ENCODE results near the gene AP1B1. TPM values are rescaled to one million over a fixed set of nuclear protein-coding genes. Genes with fewer than 3 reads are reported as not detected.

Gene AP1B1
- total and polyA plus RNA-seq, 2 of the 13 experiments (the other 11 are each of a cell fraction or from before 2014, with no cell fraction given), result 26.6 to 29.7 TPM

- TF ChIP-seq, protein P1, sequence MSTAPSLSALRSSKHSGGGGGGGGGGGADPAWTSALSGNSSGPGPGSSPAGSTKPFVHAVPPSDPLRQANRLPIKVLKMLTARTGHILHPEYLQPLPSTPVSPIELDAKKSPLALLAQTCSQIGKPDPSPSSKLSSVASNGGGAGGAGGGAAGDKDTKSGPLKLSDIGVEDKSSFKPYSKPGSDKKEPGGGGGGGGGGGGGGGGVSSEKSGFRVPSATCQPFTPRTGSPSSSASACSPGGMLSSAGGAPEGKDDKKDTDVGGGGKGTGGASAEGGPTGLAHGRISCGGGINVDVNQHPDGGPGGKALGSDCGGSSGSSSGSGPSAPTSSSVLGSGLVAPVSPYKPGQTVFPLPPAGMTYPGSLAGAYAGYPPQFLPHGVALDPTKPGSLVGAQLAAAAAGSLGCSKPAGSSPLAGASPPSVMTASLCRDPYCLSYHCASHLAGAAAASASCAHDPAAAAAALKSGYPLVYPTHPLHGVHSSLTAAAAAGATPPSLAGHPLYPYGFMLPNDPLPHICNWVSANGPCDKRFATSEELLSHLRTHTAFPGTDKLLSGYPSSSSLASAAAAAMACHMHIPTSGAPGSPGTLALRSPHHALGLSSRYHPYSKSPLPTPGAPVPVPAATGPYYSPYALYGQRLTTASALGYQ (CRISPR knock-in tag; IDR thresholded peaks at IDR 0.05), result no peak
- TF ChIP-seq POLR2G (IDR thresholded peaks at IDR 0.05; ENCODE audit: low read depth, low read length), result no peak
Measured at GRCh38 chr22:29319072-29319471, 69.3 kb downstream of the AP1B1 start (continued).

DNA sequence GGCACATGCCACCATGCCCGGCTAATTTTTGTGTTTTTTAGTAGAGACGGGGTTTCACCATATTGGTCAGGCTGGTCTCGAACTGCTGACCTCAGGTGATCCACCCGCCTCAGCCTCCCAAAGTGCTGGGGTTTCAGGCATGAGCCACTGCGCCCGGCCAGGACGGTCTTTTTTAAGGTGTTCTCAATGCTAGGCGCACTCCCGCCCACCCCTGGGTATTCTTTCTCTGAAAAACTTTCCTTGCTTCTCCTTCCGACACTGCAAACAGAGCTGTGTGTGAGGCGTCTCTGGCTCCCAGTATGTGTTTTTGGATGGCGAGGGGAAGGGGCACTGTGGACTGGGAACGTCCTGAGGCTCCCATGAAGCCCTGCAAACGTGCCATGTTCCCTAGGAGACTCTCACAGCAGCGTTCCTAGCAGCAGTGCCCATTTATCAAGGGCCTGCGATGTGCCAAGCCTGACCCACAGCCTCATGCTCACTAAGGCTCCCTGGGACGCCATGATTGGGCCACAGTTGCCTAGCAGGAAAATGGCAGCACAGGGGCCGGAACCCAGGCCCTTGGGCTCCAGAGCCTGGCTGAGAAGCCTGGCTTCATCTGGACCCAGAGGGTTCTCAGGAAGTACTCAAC lies 70.4 kb downstream of the AP1B1 start:
- H3K4me1 ChIP-seq (ENCODE audit: insufficient read depth, low read length), result peaks cover 19% of the 10 kb centered on the region
- intact Hi-C loops (cut with micrococcal nuclease; ENCODE audit: unreplicated experiment), result no loop called here
- peaks cover 7 to 41% of the 10 kb centered on the region in 2 experiments for H3K27me3 ChIP-seq (ENCODE audit: control insufficient read depth in 1 of 2, insufficient read depth in 2 of 2, low read length in 2 of 2)
- no peak overlapping the region for H3K9ac ChIP-seq (ENCODE audit: insufficient read depth, low read depth, low read length)
- no peak overlapping the region for H2AFZ ChIP-seq (ENCODE audit: low read length)
- TF ChIP-seq ZNF101 (CRISPR knock-in tag; IDR thresholded peaks at IDR 0.05; ENCODE audit: borderline replicate concordance, low read depth) (no peak), ZNF619 (CRISPR knock-in tag; IDR thresholded peaks at IDR 0.05) (no peak), ZNF124 (CRISPR knock-in tag; IDR thresholded peaks at IDR 0.05) (no peak), PATZ1 (CRISPR knock-in tag; IDR thresholded peaks at IDR 0.05) (no peak), ZNF7 (CRISPR knock-in tag; IDR thresholded peaks at IDR 0.05) (no peak), HOXA3 (CRISPR knock-in tag; IDR thresholded peaks at IDR 0.05) (no peak), SOX13 (IDR thresholded peaks at IDR 0.05) (no peak), SOX13 (CRISPR knock-in tag; conservative IDR thresholded peaks at IDR 0.05 in 1 of 2, IDR thresholded peaks at IDR 0.05 in 1 of 2) (no peak), ZFP62 (CRISPR knock-in tag; IDR thresholded peaks at IDR 0.05) (no peak)
- TF ChIP-seq, protein P2, sequence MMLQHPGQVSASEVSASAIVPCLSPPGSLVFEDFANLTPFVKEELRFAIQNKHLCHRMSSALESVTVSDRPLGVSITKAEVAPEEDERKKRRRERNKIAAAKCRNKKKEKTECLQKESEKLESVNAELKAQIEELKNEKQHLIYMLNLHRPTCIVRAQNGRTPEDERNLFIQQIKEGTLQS (CRISPR knock-in tag; IDR thresholded peaks at IDR 0.05), result no peak
- 58% methylated on average over 12 of the region's 18 CpGs for WGBS (ENCODE audit: low lambda C conversion rate)
- H3K4me2 ChIP-seq (ENCODE audit: low read depth, low read length), result no peak overlapping the region
- ATAC-seq (no peak), DNase-seq (ENCODE audit: low spot score) (no peak), FAIRE-seq (no peak)
- BruUV-seq (replicated peaks), result no TSS peak
- in situ Hi-C loops (cut with HindIII; ENCODE audit: extremely low pct_ligation_motif_present, low pct_unique_long_range_greater_than_20kb), result no loop called here
- no peaks in the 10 kb centered on the region for H3K79me2 ChIP-seq (ENCODE audit: insufficient read depth, low read length)
- H3K4me3 ChIP-seq (replicated peaks in 1 of 3; ENCODE audit: insufficient read depth in 1 of 3, low read depth in 2 of 3, low read length in 3 of 3), result no peak overlapping the region
- ChIA-PET CTCF (ENCODE audit: low intra/inter-chr PET ratio, low total read pairs) (no interaction called here), POLR2A (no interaction called here)
- H4K20me1 ChIP-seq (ENCODE audit: insufficient read depth, low read length), result no peaks in the 10 kb centered on the region; the same call in 1 of the 2 replicates
- H3K36me3 ChIP-seq (replicated peaks in 1 of 2; ENCODE audit: control insufficient read depth in 1 of 2, insufficient read depth in 2 of 2, low read length in 2 of 2), result no peaks in the 10 kb centered on the region
- H3K27ac ChIP-seq (ENCODE audit: extremely low read length, insufficient read depth, low read length), result no peak overlapping the region
- H3K9me3 ChIP-seq (ENCODE audit: low read length), result no peaks in the 10 kb centered on the region

All from HepG2 (cell line).